Progenitor cell of endocrine pancreas (in vitro differentiated cells): ENCODE measurements around the gene CLECL1. TPM values are rescaled to one million over a fixed set of nuclear protein-coding genes. Genes with fewer than 3 reads are reported as not detected.

ENCODE experiments used
- DNase-seq: peaks from one replicate; pipeline ENCODE4 v3.0.0; 2021; ENCODE audit warnings: low spot score; ENCODE audit not compliant: unreplicated experiment
- H3K27ac Mint-ChIP-seq: 2 replicates; pipeline ENCODE4 v1.8.0; 2021; ENCODE audit warnings: mild to moderate bottlenecking, moderate library complexity, mixed read lengths
- H3K27me3 Mint-ChIP-seq: 2 replicates; pipeline ENCODE4 v1.8.0; 2021; ENCODE audit warnings: mixed read lengths
- H3K36me3 Mint-ChIP-seq: 2 replicates; pipeline ENCODE4 v1.8.0; 2022; ENCODE audit warnings: mixed read lengths; ENCODE audit not compliant: insufficient read depth
- H3K4me1 Mint-ChIP-seq: 2 replicates; pipeline ENCODE4 v1.8.0; 2021; ENCODE audit warnings: low read depth, mixed read lengths
- H3K4me3 Mint-ChIP-seq: 2 replicates; pipeline ENCODE4 v1.8.0; 2021; ENCODE audit warnings: low read depth, mild to moderate bottlenecking, moderate library complexity, mixed read lengths
- H3K9me3 Mint-ChIP-seq: 2 replicates; pipeline ENCODE4 v1.8.0; 2021; ENCODE audit warnings: low read depth, mixed read lengths
- total RNA-seq: library from RNA; stranded (reverse); gene quantifications from 2 replicates; pipeline ENCODE4 v1.2.1, GENCODE V29; 2021
- TF ChIP-seq, protein P1 (sequence below): fragments of 200-600 bp; sonication (generic); IDR thresholded peaks from one replicate; pipeline ENCODE4 v1.5.0; 2021; ENCODE audit warnings: antibody characterized with exemption, mild to moderate bottlenecking; ENCODE audit not compliant: unreplicated experiment

The CLECL1 gene
- total RNA-seq, 1 donor from 2014 or later, result not detected

DNA sequence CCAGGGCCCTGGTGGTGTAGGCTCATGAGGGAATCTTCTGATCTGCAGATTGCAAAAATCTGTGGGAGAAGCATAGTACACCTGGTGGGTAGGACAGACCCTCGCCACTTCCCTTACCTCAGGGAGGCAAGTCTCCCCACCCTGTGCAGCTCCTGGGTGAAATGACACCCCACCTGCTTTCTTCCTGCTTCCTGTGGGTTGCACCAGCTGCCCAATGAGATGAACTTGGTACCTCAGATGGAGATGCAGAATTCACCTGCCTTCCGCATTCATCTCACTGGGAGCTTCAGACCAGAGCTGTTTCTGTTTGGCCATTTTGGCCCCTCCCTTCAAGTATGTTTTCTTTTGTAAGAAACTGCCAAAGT, 58.7 kb downstream of the CLECL1 start:
- Mint-ChIP-seq H3K9me3 (peaks cover 11% of the 10 kb centered on the region), H3K36me3 (peaks cover 38% of the 10 kb centered on the region), H3K27me3 (no peaks in the 10 kb centered on the region), H3K4me1 (no peaks in the 10 kb centered on the region), H3K4me3 (no peak overlapping the region), H3K27ac (no peak overlapping the region)
- no peak for DNase-seq
- TF ChIP-seq, protein P1, sequence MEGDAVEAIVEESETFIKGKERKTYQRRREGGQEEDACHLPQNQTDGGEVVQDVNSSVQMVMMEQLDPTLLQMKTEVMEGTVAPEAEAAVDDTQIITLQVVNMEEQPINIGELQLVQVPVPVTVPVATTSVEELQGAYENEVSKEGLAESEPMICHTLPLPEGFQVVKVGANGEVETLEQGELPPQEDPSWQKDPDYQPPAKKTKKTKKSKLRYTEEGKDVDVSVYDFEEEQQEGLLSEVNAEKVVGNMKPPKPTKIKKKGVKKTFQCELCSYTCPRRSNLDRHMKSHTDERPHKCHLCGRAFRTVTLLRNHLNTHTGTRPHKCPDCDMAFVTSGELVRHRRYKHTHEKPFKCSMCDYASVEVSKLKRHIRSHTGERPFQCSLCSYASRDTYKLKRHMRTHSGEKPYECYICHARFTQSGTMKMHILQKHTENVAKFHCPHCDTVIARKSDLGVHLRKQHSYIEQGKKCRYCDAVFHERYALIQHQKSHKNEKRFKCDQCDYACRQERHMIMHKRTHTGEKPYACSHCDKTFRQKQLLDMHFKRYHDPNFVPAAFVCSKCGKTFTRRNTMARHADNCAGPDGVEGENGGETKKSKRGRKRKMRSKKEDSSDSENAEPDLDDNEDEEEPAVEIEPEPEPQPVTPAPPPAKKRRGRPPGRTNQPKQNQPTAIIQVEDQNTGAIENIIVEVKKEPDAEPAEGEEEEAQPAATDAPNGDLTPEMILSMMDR, result no peak

GRCh38 chr12:9673404-9674225, 59.3 kb downstream of the CLECL1 start:
- Mint-ChIP-seq H3K4me3 (no peak overlapping the region), H3K36me3 (peaks cover 39% of the 10 kb centered on the region), H3K27ac (no peak overlapping the region), H3K4me1 (no peaks in the 10 kb centered on the region), H3K9me3 (peaks cover 11% of the 10 kb centered on the region), H3K27me3 (no peaks in the 10 kb centered on the region)
- no peak for DNase-seq
- TF ChIP-seq, protein P1, result no peak

Other genes starting within 250 kb of the CLECL1 start
- gene KLRB1, start 125.2 kb downstream of the CLECL1 start, total RNA-seq, result not detected in 2 replicates
- gene CLEC2D, start 63.4 kb downstream of the CLECL1 start, total RNA-seq, result 23.5 and 31.0 TPM in 2 replicates
- not detected in 2 replicates for gene CD69, start 27.8 kb upstream of the CLECL1 start, total RNA-seq
- gene KLRF1, start 94.4 kb upstream of the CLECL1 start, total RNA-seq, result not detected in 2 replicates
- gene CLEC2B, start 136.3 kb upstream of the CLECL1 start, total RNA-seq, result not detected in 2 replicates
- gene KLRF2, start 148.4 kb upstream of the CLECL1 start, total RNA-seq, result not detected in 2 replicates
- gene CLEC2A, start 199.3 kb upstream of the CLECL1 start, total RNA-seq, result not detected in 2 replicates
- not detected in 2 replicates for gene CLEC12A, start 238.3 kb upstream of the CLECL1 start, total RNA-seq